Ramos (cell line): ENCODE measurements around the gene EFNA1.
"Not testable (repeated sequence)": the region's sequence is repeated elsewhere in the genome, so short reads cannot be mapped to it uniquely, and the experiment has no call there.

Experiments
- in situ Hi-C: fragments of 300-500 bp; cut with MboI; formaldehyde crosslinking; loops from one replicate; pipeline ENCODE4 v1.14.3; 2022; ENCODE audit warnings: low sequenced_read_pairs; ENCODE audit not compliant: unreplicated experiment

EFNA1 gene

GRCh38 chr1:155137154-155137949 is 9.7 kb downstream of the EFNA1 start:
- in situ Hi-C loops: no loop called here

GRCh38 chr1:155139895-155140629 is 12.4 kb downstream of the EFNA1 start, which contains the start of gene DPM3:
TSS of gene DPM3 (minus strand) at chr1:155140531. CDS start at chr1:155140240, 291 bp downstream.
- in situ Hi-C loops: no loop called here

GRCh38 chr1:155140630-155140953 is 12.9 kb downstream of the EFNA1 start:
- in situ Hi-C loops: no loop called here

- in situ Hi-C loops: no loop called here
These were observed 14.1 kb downstream of the EFNA1 start for GRCh38 chr1:155141749-155142148.

- in situ Hi-C loops: no loop called here
These were observed 17.8 kb downstream of the EFNA1 start for GRCh38 chr1:155145491-155145890.

GRCh38 chr1:155155996-155156643 is 28.4 kb downstream of the EFNA1 start:
- in situ Hi-C loops: not testable (repeated sequence)

GRCh38 chr1:155158991-155159390 is 31.3 kb downstream of the EFNA1 start:
- in situ Hi-C loops: no loop called here

- in situ Hi-C loops: no loop called here
These were observed 32.5 kb downstream of the EFNA1 start for GRCh38 chr1:155160128-155160527.

- in situ Hi-C loops: not testable (repeated sequence)
These were observed 35.0 kb downstream of the EFNA1 start for GRCh38 chr1:155162631-155163030.

GRCh38 chr1:155163785-155164184 is 36.1 kb downstream of the EFNA1 start:
- in situ Hi-C loops: not testable (repeated sequence)

GRCh38 chr1:155164625-155165024 is 36.9 kb downstream of the EFNA1 start:
- in situ Hi-C loops: loop anchor here (5.0 kb wide), 1 partner anchor 72 kb away; no protein-coding TSS in a partner anchor

GRCh38 chr1:155166051-155166470 is 38.4 kb downstream of the EFNA1 start:
- in situ Hi-C loops: loop anchor here (5.0 kb wide), 1 partner anchor 74 kb away; no protein-coding TSS in a partner anchor

- in situ Hi-C loops: loop anchor here (5.0 kb wide), 1 partner anchor 74 kb away; no protein-coding TSS in a partner anchor
These were observed 38.9 kb downstream of the EFNA1 start for GRCh38 chr1:155166471-155167165.

GRCh38 chr1:155167166-155168104 is 39.8 kb downstream of the EFNA1 start:
- in situ Hi-C loops: loop anchor here (5.0 kb wide), 1 partner anchor 75 kb away; no protein-coding TSS in a partner anchor

- in situ Hi-C loops: loop anchor here (5.0 kb wide), 1 partner anchor 76 kb away; no protein-coding TSS in a partner anchor
These were observed 40.4 kb downstream of the EFNA1 start for GRCh38 chr1:155168105-155168445.

GRCh38 chr1:155168456-155169210 is 41.0 kb downstream of the EFNA1 start:
- in situ Hi-C loops: loop anchor here (5.0 kb wide), 1 partner anchor 76 kb away; no protein-coding TSS in a partner anchor

GRCh38 chr1:155169541-155169940 is 41.9 kb downstream of the EFNA1 start:
- in situ Hi-C loops: loop anchor here (5.0 kb wide), 1 partner anchor 77 kb away; no protein-coding TSS in a partner anchor

- in situ Hi-C loops: no loop called here
These were observed 42.6 kb downstream of the EFNA1 start for GRCh38 chr1:155170101-155170785.
